ENCODE results near the gene ERFE. TPM values are rescaled to one million over a fixed set of nuclear protein-coding genes. Genes with fewer than 3 reads are reported as not detected.

The ERFE gene
- polyA plus RNA-seq, 1 experiment, result 2.9 TPM

DNA sequence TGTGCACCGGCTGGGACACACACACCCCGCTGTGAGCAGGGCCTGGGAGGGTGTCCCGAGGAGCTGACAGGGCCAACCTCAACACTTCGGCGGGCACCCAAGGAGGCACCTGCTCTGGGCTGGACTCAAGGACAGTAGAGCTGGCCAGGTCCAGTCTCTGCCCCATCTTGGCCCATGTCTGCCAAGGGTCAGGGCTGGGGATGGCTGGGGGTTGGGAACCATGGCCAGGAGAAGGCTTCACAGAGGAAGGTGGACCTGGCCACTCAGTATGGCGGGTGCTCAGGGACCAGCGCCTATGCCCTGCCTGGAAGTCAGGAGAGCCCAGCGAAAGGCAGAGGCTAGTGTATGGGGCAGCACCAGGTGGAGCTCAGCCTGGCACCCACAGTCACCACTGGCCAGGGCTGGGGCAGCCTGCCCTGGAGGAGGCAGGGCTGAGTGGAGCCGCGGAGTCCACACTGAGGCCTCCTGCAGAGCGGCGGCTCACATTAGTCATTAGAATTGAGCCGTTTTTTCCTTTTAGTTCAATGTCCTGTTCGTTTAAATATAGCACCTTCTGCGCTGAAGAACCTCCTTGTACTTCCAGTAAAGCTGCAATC lies 4.2 kb downstream of the ERFE start:
- no peak for DNase-seq (ENCODE audit: low read depth)
- Histone ChIP-seq H3K4me3 (ENCODE audit: low read depth, low read length) (no peak overlapping the region), H3K27me3 (ENCODE audit: control insufficient read depth, insufficient read depth, low read length) (peaks cover 5% of the 10 kb centered on the region; the same call in 1 of the 2 replicates), H3K36me3 (ENCODE audit: control insufficient read depth, insufficient read depth, low read length) (peaks cover 6% of the 10 kb centered on the region)
- TF ChIP-seq, protein P1, sequence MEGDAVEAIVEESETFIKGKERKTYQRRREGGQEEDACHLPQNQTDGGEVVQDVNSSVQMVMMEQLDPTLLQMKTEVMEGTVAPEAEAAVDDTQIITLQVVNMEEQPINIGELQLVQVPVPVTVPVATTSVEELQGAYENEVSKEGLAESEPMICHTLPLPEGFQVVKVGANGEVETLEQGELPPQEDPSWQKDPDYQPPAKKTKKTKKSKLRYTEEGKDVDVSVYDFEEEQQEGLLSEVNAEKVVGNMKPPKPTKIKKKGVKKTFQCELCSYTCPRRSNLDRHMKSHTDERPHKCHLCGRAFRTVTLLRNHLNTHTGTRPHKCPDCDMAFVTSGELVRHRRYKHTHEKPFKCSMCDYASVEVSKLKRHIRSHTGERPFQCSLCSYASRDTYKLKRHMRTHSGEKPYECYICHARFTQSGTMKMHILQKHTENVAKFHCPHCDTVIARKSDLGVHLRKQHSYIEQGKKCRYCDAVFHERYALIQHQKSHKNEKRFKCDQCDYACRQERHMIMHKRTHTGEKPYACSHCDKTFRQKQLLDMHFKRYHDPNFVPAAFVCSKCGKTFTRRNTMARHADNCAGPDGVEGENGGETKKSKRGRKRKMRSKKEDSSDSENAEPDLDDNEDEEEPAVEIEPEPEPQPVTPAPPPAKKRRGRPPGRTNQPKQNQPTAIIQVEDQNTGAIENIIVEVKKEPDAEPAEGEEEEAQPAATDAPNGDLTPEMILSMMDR (IDR thresholded peaks at IDR 0.05; ENCODE audit: insufficient read depth, low read depth, low read length), result no peak
- POLR2A ChIA-PET, result no interaction called here
- CTCF ChIA-PET, result no interaction called here

DNA sequence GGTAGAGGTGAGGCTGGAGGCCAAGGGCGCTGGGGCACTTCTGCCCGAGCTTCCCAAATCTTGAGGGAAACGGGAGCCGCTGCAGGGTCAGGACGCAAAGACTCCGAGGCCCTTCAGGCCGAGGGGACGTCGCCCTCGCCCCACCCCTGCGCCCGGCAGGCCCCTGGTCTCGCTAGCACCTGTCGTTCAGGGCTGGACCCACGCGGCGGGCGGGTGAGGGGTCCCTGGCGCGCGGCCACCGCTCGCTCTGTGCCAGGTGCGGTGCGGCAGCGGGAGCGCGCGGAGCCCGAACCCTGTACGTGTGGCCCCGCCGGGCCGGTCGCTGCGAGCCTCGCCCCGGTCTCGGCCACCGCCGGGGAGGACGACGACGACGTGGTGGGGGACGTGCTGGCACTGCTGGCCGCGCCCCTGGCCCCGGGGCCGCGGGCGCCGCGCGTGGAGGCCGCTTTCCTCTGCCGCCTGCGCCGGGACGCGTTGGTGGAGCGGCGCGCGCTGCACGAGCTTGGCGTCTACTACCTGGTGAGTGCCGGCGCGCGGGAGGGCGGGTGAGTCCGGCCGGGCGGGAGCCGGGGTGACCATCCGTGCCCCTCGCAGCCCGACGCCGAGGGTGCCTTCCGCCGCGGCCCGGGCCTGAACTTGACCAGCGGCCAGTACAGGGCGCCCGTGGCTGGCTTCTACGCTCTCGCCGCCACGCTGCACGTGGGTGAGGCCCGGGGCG lies 4.9 kb downstream of the ERFE start:
- Histone ChIP-seq H3K27me3 (ENCODE audit: control insufficient read depth, insufficient read depth, low read length) (peaks cover 5% of the 10 kb centered on the region; the same call in 1 of the 2 replicates), H3K36me3 (ENCODE audit: control insufficient read depth, insufficient read depth, low read length) (peaks cover 8% of the 10 kb centered on the region), H3K4me3 (ENCODE audit: low read depth, low read length) (no peak overlapping the region; the same call in 1 of the 2 replicates)
- CTCF ChIA-PET, result no interaction called here
- POLR2A ChIA-PET, result no interaction called here
- TF ChIP-seq, protein P1 (IDR thresholded peaks at IDR 0.05; ENCODE audit: insufficient read depth, low read depth, low read length), result no peak
- no peak for DNase-seq (ENCODE audit: low read depth)

- CTCF ChIA-PET, result interaction anchor here (0.8 to 1.3 kb wide), 2 partner anchors 10 to 91 kb away, joined by 3 read pairs; no protein-coding TSS in a partner anchor
- Histone ChIP-seq H3K36me3 (ENCODE audit: control insufficient read depth, insufficient read depth, low read length) (peaks cover 8% of the 10 kb centered on the region), H3K27me3 (ENCODE audit: control insufficient read depth, insufficient read depth, low read length) (peaks cover 5% of the 10 kb centered on the region; the same call in 1 of the 2 replicates), H3K4me3 (ENCODE audit: low read depth, low read length) (no peak overlapping the region)
- POLR2A ChIA-PET, result no interaction called here
- no peak for DNase-seq (ENCODE audit: low read depth)
- TF ChIP-seq, protein P1 (IDR thresholded peaks at IDR 0.05; ENCODE audit: insufficient read depth, low read depth, low read length), result no peak
These were observed 6.1 kb downstream of the ERFE start for GRCh38 chr2:238164906-238165287.

- peaks cover 8% of the 10 kb centered on the region for H3K36me3 ChIP-seq (ENCODE audit: control insufficient read depth, insufficient read depth, low read length)
- TF ChIP-seq, protein P1 (IDR thresholded peaks at IDR 0.05; ENCODE audit: insufficient read depth, low read depth, low read length), result no peak
- ChIA-PET CTCF (interaction anchor here (0.8 to 1.3 kb wide), 2 partner anchors 9 to 91 kb away, joined by 3 read pairs; no protein-coding TSS in a partner anchor), POLR2A (no interaction called here)
- no peak for DNase-seq (ENCODE audit: low read depth)
- H3K4me3 ChIP-seq (ENCODE audit: low read depth, low read length), result no peak overlapping the region
- peaks cover 5% of the 10 kb centered on the region; the same call in 1 of the 2 replicates for H3K27me3 ChIP-seq (ENCODE audit: control insufficient read depth, insufficient read depth, low read length)
These were observed 6.6 kb downstream of the ERFE start for GRCh38 chr2:238165288-238165921.
